HG03571 (cell line): ENCODE data around the gene P3H4.
"Not testable (repeated sequence)": the region's sequence is repeated elsewhere in the genome, so short reads cannot be mapped to it uniquely, and the experiment has no call there.

Experiments used
- ATAC-seq: cut with Tn5 transposase; IDR thresholded peaks from one replicate; pipeline ENCODE4 v1.9.1; 2021; ENCODE audit not compliant: unreplicated experiment

The P3H4 gene

GRCh38 chr17:41811549-41812380 lies at the start of gene P3H4:
TSS of gene P3H4 (minus strand) at chr17:41811949. CDS start at chr17:41811915, 34 bp downstream.
- ATAC-seq, result no peak

- no peak for ATAC-seq
Measured at GRCh38 chr17:41860254-41860931, 48.6 kb upstream of the P3H4 start.

GRCh38 chr17:41851382-41851781 lies 39.6 kb upstream of the P3H4 start:
- not testable (repeated sequence) for ATAC-seq

GRCh38 chr17:41849251-41849990 lies 37.7 kb upstream of the P3H4 start:
- ATAC-seq, result no peak

GRCh38 chr17:41848788-41849187 lies 37.0 kb upstream of the P3H4 start:
- no peak for ATAC-seq

GRCh38 chr17:41844971-41845370 lies 33.2 kb upstream of the P3H4 start:
- ATAC-seq, result no peak

GRCh38 chr17:41840781-41841180 lies 29.0 kb upstream of the P3H4 start:
- not testable (repeated sequence) for ATAC-seq

GRCh38 chr17:41839448-41839847 lies 27.7 kb upstream of the P3H4 start:
- ATAC-seq, result not testable (repeated sequence)

- ATAC-seq, result no peak
Measured at GRCh38 chr17:41837761-41838538, 26.2 kb upstream of the P3H4 start, which contains the start of gene KLHL10. TSS of gene KLHL10 (plus strand) at chr17:41837825. CDS start at chr17:41837933, 108 bp downstream.

- no peak for ATAC-seq
Measured at GRCh38 chr17:41836550-41837196, 24.9 kb upstream of the P3H4 start.

GRCh38 chr17:41835800-41836549 lies 24.2 kb upstream of the P3H4 start, which contains the start of gene NT5C3B:
TSS of gene NT5C3B (minus strand) at chr17:41836232. CDS start at chr17:41836193, 39 bp downstream.
- peak; percentile 47 for ATAC-seq

GRCh38 chr17:41835214-41835799 lies 23.6 kb upstream of the P3H4 start:
- peak; percentile 16 for ATAC-seq

- not testable (repeated sequence) for ATAC-seq
Measured at GRCh38 chr17:41829961-41830360, 18.2 kb upstream of the P3H4 start.

- no peak for ATAC-seq
Measured at GRCh38 chr17:41825175-41825845, 13.6 kb upstream of the P3H4 start.

GRCh38 chr17:41824086-41824485 lies 12.3 kb upstream of the P3H4 start:
- no peak for ATAC-seq

- no peak for ATAC-seq
Measured at GRCh38 chr17:41823580-41823979, 11.8 kb upstream of the P3H4 start.

- ATAC-seq, result no peak
Measured at GRCh38 chr17:41823141-41823524, 11.4 kb upstream of the P3H4 start.
